ENCODE results near the gene CELSR1.

Gene CELSR1

GRCh38 chr22:46582281-46582933, 45.0 kb upstream of the CELSR1 start:
- TF ChIP-seq CTCF (IDR thresholded peaks at IDR 0.05) (no peak), ZFX (IDR thresholded peaks at IDR 0.05; ENCODE audit: borderline replicate concordance) (no peak)
- no peak overlapping the region for H3K27ac ChIP-seq

GRCh38 chr22:46581538-46582244, 44.3 kb upstream of the CELSR1 start:
- TF ChIP-seq CTCF (IDR thresholded peaks at IDR 0.05) (no peak), ZFX (IDR thresholded peaks at IDR 0.05; ENCODE audit: borderline replicate concordance) (no peak)
- no peak overlapping the region for H3K27ac ChIP-seq

- TF ChIP-seq ZFX (IDR thresholded peaks at IDR 0.05; ENCODE audit: borderline replicate concordance) (no peak), CTCF (IDR thresholded peaks at IDR 0.05) (no peak)
- no peak overlapping the region for H3K27ac ChIP-seq
These were observed 43.6 kb upstream of the CELSR1 start for GRCh38 chr22:46580940-46581537.

GRCh38 chr22:46579751-46580449, 42.5 kb upstream of the CELSR1 start:
- H3K27ac ChIP-seq, result no peak overlapping the region
- TF ChIP-seq ZFX (IDR thresholded peaks at IDR 0.05; ENCODE audit: borderline replicate concordance) (no peak), CTCF (IDR thresholded peaks at IDR 0.05) (no peak)

- H3K27ac ChIP-seq, result no peak overlapping the region
- TF ChIP-seq CTCF (IDR thresholded peaks at IDR 0.05) (no peak), ZFX (IDR thresholded peaks at IDR 0.05; ENCODE audit: borderline replicate concordance) (no peak)
These were observed 41.6 kb upstream of the CELSR1 start for GRCh38 chr22:46578824-46579561.

GRCh38 chr22:46578251-46578823, 40.9 kb upstream of the CELSR1 start:
- no peak overlapping the region for H3K27ac ChIP-seq
- TF ChIP-seq ZFX (IDR thresholded peaks at IDR 0.05; ENCODE audit: borderline replicate concordance), result no peak
- no peak for TF ChIP-seq CTCF (IDR thresholded peaks at IDR 0.05)

Measured in 22Rv1 (cell line).